Muscle layer of colon (tissue), 2 donors: ENCODE data around the gene FSTL5.
"Not testable (repeated sequence)": the region's sequence is repeated elsewhere in the genome, so short reads cannot be mapped to it uniquely, and the experiment has no call there.

Source experiments
- H3K27ac ChIP-seq: one replicate; pipeline ENCODE4 v1.7.0; 2013; ENCODE audit warnings: low read depth, mild to moderate bottlenecking, low read length, moderate library complexity
- H3K27me3 ChIP-seq, 2 donors: one replicate each; pipeline ENCODE4 v1.7.0; 2013; ENCODE audit warnings: low read length in 2 of 2, mild to moderate bottlenecking in 2 of 2; ENCODE audit not compliant: insufficient read depth in 2 of 2, control insufficient read depth in 1 of 2
- H3K36me3 ChIP-seq: one replicate; pipeline ENCODE4 v1.7.0; 2013; ENCODE audit warnings: mild to moderate bottlenecking, low read length; ENCODE audit not compliant: insufficient read depth
- H3K4me1 ChIP-seq: one replicate; pipeline ENCODE4 v1.7.0; 2013; ENCODE audit warnings: mild to moderate bottlenecking, low read length; ENCODE audit not compliant: insufficient read depth
- H3K4me3 ChIP-seq, 2 donors: one replicate each; pipeline ENCODE4 v1.7.0; 2013; ENCODE audit warnings: low read length in 2 of 2, low read depth in 1 of 2, mild to moderate bottlenecking in 1 of 2, moderate library complexity in 1 of 2
- H3K9ac ChIP-seq: one replicate; pipeline ENCODE4 v1.7.0; 2013; ENCODE audit warnings: low read length
- H3K9me3 ChIP-seq: one replicate; pipeline ENCODE4 v1.7.0; 2013; ENCODE audit warnings: mild to moderate bottlenecking, low read length
- donor health status: abdominal sarcoma.
- donor health status: Adenocarcinoma of cecum.

The FSTL5 gene

GRCh38 chr4:162163892-162164759 is at the start of gene FSTL5:
FSTL5 (minus strand) TSS chr4:162164000; CDS start chr4:162111396, 52,604 bp downstream.
- H3K9ac ChIP-seq, result no peak within 1 kb of the TSS
- H3K27me3 ChIP-seq, result peaks cover 7 to 8% of the 10 kb centered on the region in 2 donors
- H3K4me3 ChIP-seq, result peak within 1 kb of the TSS; percentile 64 to 72
- H3K36me3 ChIP-seq, result no peaks in the 10 kb centered on the region
- no peaks in the 10 kb centered on the region for H3K4me1 ChIP-seq
- no peaks in the 10 kb centered on the region for H3K9me3 ChIP-seq
- H3K27ac ChIP-seq, result no peak within 1 kb of the TSS

DNA sequence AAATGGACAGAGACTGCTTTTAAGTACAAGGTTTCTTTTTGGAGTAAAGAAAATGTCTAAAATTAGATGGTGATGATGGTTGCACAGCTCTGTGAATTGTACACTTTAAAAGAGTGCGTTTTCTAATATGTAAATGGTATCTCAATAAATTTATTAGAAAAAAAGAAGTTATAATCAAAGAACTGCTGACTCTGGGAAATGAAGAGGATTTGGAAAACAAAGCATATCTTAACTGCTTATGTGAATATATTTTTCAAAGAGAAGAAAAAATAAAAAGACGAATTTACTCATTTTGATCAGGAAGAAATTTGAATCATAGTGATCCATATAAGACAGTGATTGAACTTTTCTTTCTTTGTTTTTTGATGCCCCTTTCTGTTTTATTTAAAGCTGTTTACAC is 45.9 kb upstream of the FSTL5 start:
- Histone ChIP-seq H3K9me3 (no peaks in the 10 kb centered on the region), H3K27me3 (no peaks in the 10 kb centered on the region), H3K36me3 (no peaks in the 10 kb centered on the region), H3K4me1 (no peaks in the 10 kb centered on the region), H3K9ac (no peak overlapping the region), H3K4me3 (no peak overlapping the region), H3K27ac (no peak overlapping the region)

GRCh38 chr4:162203478-162203877 is 39.7 kb upstream of the FSTL5 start:
- not testable (repeated sequence) for H3K4me3 ChIP-seq, H3K27me3 ChIP-seq, H3K9ac ChIP-seq, H3K4me1 ChIP-seq, H3K27ac ChIP-seq, H3K9me3 ChIP-seq, H3K36me3 ChIP-seq

GRCh38 chr4:162201673-162202072 is 37.9 kb upstream of the FSTL5 start:
- H3K27me3 ChIP-seq, result no peaks in the 10 kb centered on the region
- no peak overlapping the region for H3K4me3 ChIP-seq
- H3K36me3 ChIP-seq, result no peaks in the 10 kb centered on the region
- no peak overlapping the region for H3K9ac ChIP-seq
- no peak overlapping the region for H3K27ac ChIP-seq
- H3K9me3 ChIP-seq, result no peaks in the 10 kb centered on the region
- H3K4me1 ChIP-seq, result no peaks in the 10 kb centered on the region

DNA sequence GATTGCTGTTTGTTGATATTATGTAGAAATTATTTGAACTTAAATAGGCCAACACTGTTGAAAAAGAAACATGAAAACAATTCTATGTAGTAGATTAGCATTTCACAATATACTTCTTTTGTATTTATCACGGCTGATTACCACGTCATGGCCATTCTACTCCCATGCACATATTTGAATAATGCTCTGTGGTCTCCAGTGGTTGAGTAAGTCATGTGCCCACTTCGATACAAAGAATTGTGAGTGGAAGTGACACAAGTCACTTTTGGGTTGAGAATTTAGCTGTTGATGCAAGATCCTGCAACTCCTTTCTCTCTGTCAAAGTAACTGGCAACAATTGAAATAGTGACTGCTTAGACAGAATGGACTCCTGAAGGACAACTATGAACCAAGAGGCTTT is 6.7 kb upstream of the FSTL5 start:
- H3K4me3 ChIP-seq, result no peak overlapping the region
- H3K36me3 ChIP-seq, result no peaks in the 10 kb centered on the region
- H3K27me3 ChIP-seq, result peaks cover 0 to 7% of the 10 kb centered on the region in 2 donors
- H3K9me3 ChIP-seq, result no peaks in the 10 kb centered on the region
- no peak overlapping the region for H3K9ac ChIP-seq
- no peak overlapping the region for H3K27ac ChIP-seq
- H3K4me1 ChIP-seq, result no peaks in the 10 kb centered on the region

GRCh38 chr4:162164906-162165510 is 1.2 kb upstream of the FSTL5 start:
- H3K4me1 ChIP-seq, result no peaks in the 10 kb centered on the region
- peaks cover 7 to 8% of the 10 kb centered on the region in 2 donors for H3K27me3 ChIP-seq
- no peak overlapping the region for H3K9ac ChIP-seq
- H3K4me3 ChIP-seq, result no peak overlapping the region
- no peaks in the 10 kb centered on the region for H3K9me3 ChIP-seq
- no peaks in the 10 kb centered on the region for H3K36me3 ChIP-seq
- no peak overlapping the region for H3K27ac ChIP-seq

- H3K4me3 ChIP-seq, result no peak overlapping the region
Measured at GRCh38 chr4:162162672-162163071, 1.1 kb downstream of the FSTL5 start.

DNA sequence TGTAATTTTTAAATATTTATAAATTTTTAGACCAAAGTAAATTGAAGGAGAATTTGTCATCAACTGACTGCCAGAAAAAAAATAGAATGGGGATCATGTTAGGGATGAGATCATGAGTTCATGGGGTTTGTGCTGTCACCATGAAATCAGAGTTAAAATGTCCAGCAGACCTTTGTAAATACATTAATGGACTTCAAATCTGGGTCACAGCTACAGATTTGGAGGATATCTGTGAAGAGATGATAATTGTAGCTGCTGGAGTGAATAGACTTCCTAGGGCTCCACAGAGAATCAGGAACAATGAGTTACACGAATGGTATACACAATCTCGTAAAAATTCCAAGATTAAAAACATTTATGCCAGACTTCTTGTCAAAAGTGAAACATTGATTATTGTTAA is 6.6 kb downstream of the FSTL5 start:
- Histone ChIP-seq H3K9me3 (no peaks in the 10 kb centered on the region), H3K27ac (no peak overlapping the region), H3K9ac (no peak overlapping the region), H3K4me1 (no peaks in the 10 kb centered on the region), H3K27me3 (no peaks in the 10 kb centered on the region), H3K4me3 (no peak overlapping the region), H3K36me3 (no peaks in the 10 kb centered on the region)

More at GRCh38 chr4:162162672-162163071, 1.1 kb downstream of the FSTL5 start:
- no peaks in the 10 kb centered on the region for H3K36me3 ChIP-seq
- H3K9ac ChIP-seq, result no peak overlapping the region
- no peaks in the 10 kb centered on the region for H3K9me3 ChIP-seq
- peaks cover 7 to 8% of the 10 kb centered on the region in 2 donors for H3K27me3 ChIP-seq
- H3K4me1 ChIP-seq, result no peaks in the 10 kb centered on the region
- no peak overlapping the region for H3K27ac ChIP-seq

GRCh38 chr4:162154862-162155540 is 8.8 kb downstream of the FSTL5 start:
- H3K4me3 ChIP-seq, result no peak overlapping the region

GRCh38 chr4:162151850-162152249 is 11.9 kb downstream of the FSTL5 start:
- Histone ChIP-seq H3K27me3 (no peaks in the 10 kb centered on the region), H3K9ac (no peak overlapping the region), H3K9me3 (no peaks in the 10 kb centered on the region), H3K27ac (no peak overlapping the region), H3K4me1 (no peaks in the 10 kb centered on the region), H3K36me3 (no peaks in the 10 kb centered on the region), H3K4me3 (no peak overlapping the region)

More at GRCh38 chr4:162154862-162155540, 8.8 kb downstream of the FSTL5 start:
- no peaks in the 10 kb centered on the region for H3K36me3 ChIP-seq
- no peaks in the 10 kb centered on the region for H3K27me3 ChIP-seq
- H3K9ac ChIP-seq, result no peak overlapping the region
- H3K4me1 ChIP-seq, result no peaks in the 10 kb centered on the region
- no peak overlapping the region for H3K27ac ChIP-seq
- no peaks in the 10 kb centered on the region for H3K9me3 ChIP-seq

DNA sequence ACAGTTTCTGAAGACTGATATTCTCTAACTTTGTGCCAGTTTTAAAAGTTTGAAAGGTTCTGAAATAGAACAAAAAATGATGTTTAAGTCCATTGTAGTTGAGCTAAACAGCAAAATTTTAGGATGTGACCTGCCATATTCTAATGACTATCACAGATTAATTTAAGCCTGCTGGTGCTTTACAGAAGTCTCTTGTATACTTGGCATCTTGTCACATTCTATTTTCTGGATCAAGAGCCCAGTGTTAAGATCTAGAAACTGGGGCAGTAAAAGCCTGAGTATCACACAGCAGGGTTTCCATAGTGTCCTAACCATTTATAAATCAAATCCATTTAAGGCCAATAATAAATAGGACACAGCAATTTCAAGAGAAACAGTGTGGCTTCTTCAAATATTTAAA is 12.4 kb downstream of the FSTL5 start:
- Histone ChIP-seq H3K9me3 (no peaks in the 10 kb centered on the region), H3K4me1 (no peaks in the 10 kb centered on the region), H3K27ac (no peak overlapping the region), H3K4me3 (no peak overlapping the region), H3K9ac (no peak overlapping the region), H3K27me3 (no peaks in the 10 kb centered on the region), H3K36me3 (no peaks in the 10 kb centered on the region)
